RWPE1 (cell line): ENCODE measurements around the gene KLF13.
A peak's percentile ranks its signal among the peaks of the same experiment; 100 is the strongest.

Experiments used
- CTCF ChIA-PET: fragments of 350-600 bp; sonication (Branson Sonifier 250); formaldehyde crosslinking; extraction: SDS; loops from one replicate; lab custom pipeline; 2021; lab: Yijun Ruan, JAX
- POLR2A ChIA-PET: fragments of 400-600 bp; formaldehyde crosslinking; extraction: SDS; loops from one replicate; lab custom pipeline; 2020; ENCODE audit warnings: antibody characterized with exemption; ENCODE audit not compliant: low non-redundant PET; lab: Yijun Ruan, JAX
- DNase-seq: peaks from one replicate; pipeline ENCODE4 v3.0.0; 2012; ENCODE audit warnings: low spot score
- H3K27ac ChIP-seq: fragments of 450-650 bp; 2 replicates; pipeline ENCODE4 v1.5.1; 2017
- CTCF ChIP-seq: fragments of 450-650 bp; conservative IDR thresholded peaks from 2 replicates; pipeline ENCODE4 v1.5.1; 2017; ENCODE audit warnings: low read depth, mild to moderate bottlenecking

KLF13 gene

GRCh38 chr15:31366169-31366734 is 39.6 kb downstream of the KLF13 start:
- ChIA-PET CTCF (interaction anchor here (0.6 to 1.3 kb wide), 9 partner anchors 18 to 127 kb away, joined by 3 to 6 read pairs (median 3); no protein-coding TSS in a partner anchor), POLR2A (interaction anchor here (2.4 kb wide), 1 partner anchor 40 kb away, joined by 6 read pairs; the partner anchor contains the start of gene KLF13)
- no peak for DNase-seq
- no peak; the same call in 1 of the 2 replicates for TF ChIP-seq CTCF
- peak overlapping the region; percentile 96 for H3K27ac ChIP-seq

DNA sequence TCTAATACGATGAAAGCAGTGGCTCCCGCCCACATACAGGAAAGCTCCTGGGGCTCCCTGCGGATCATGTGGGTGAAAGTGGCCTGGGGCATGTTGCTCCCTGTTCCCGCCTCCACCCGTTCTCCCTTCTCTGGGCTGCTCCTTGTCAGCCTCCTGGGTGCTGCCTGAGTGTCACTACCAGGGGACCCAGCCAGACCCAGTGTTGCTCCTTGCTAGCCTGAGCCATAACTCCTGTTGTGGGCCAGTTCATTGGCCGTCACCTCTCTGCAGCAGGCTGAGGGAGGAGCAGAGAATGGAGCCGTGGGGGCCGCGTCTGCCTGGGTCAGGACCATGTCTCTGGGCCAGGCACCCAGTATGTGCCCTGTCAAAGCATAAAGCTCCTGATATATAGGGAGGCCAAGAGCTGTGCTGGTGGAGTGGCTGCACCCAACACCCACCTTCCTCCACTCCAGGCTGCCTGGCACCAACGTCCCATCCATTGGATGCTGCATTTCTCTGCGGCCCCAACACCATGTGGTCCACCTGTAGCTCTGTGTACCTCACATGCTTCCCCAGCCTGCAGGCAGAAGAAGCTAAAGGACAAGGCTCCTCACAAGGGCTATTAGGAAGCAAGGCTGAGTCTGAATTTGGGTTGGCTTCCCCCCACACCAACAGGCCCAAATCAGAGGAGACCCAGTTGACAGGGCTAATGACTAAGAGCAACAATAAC is 40.5 kb downstream of the KLF13 start:
- peak overlapping the region; percentile 96 for H3K27ac ChIP-seq
- DNase-seq: no peak
- ChIA-PET CTCF (interaction anchor here (0.7 to 1.1 kb wide), 2 partner anchors 77 to 122 kb away, joined by 3 read pairs; no protein-coding TSS in a partner anchor), POLR2A (no interaction called here)
- no peak for TF ChIP-seq CTCF

DNA sequence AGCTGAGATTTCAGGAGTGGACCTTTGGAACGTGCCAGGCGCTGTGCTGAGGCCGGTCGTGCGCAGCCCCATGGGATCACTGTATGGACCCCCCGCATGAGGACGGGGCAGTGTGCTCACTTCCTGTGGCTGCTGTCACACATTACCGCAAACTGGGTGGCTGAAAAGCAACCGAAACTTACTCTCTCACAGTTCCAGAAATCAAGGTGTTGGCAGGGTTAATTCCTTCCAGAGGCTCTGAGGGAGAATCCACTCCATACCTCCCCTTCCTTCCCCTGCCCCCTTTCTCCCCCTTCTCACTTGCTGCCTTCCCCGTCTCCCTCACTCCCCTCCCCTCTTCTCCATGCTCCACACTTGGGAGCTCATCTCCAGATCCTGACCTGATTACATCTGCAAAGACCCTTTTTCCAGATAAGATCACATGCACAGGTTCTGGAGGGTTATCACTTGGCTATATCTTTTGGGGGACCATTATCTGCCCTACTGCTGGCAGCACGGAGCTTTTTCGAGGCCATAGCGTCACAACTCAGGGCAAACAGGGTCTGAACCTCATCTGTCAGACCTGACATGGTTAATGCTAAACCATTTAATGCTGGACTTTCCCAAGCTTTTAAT is 41.2 kb downstream of the KLF13 start:
- no peak for TF ChIP-seq CTCF
- POLR2A ChIA-PET: no interaction called here
- peak overlapping the region; percentile 96 for H3K27ac ChIP-seq
- CTCF ChIA-PET: interaction anchor here (0.7 kb wide), 1 partner anchor 121 kb away, joined by 3 read pairs; no protein-coding TSS in a partner anchor
- no peak for DNase-seq

DNA sequence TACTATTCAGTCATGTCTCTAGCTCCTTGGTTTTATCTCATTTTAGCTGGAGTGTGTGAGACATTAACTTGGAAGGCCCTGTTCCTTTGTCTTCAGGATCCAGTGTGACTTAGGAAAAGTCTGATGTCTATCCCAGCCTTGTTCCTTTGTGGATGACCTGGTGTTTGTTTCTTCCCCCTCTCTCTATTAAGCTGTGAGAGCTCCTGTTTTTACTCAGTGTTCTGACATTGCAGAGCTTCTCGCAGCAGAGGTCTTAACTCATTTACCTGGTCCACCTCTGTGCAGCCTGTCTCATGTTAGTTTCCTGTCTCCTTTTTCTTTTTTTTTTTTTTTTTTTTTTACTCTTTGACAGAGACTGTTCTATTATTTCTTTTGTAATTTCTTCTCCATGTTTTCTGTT is 43.1 kb downstream of the KLF13 start:
- CTCF ChIA-PET: interaction anchor here (0.5 to 0.6 kb wide), 2 partner anchors 309 to 604 kb away, joined by 3 to 4 read pairs; no protein-coding TSS in a partner anchor
- no peak for DNase-seq
- TF ChIP-seq CTCF: no peak
- POLR2A ChIA-PET: interaction anchor here (1.0 kb wide), 1 partner anchor 43 kb away, joined by 3 read pairs; the partner anchor contains the start of gene KLF13
- H3K27ac ChIP-seq: no peak overlapping the region

DNA sequence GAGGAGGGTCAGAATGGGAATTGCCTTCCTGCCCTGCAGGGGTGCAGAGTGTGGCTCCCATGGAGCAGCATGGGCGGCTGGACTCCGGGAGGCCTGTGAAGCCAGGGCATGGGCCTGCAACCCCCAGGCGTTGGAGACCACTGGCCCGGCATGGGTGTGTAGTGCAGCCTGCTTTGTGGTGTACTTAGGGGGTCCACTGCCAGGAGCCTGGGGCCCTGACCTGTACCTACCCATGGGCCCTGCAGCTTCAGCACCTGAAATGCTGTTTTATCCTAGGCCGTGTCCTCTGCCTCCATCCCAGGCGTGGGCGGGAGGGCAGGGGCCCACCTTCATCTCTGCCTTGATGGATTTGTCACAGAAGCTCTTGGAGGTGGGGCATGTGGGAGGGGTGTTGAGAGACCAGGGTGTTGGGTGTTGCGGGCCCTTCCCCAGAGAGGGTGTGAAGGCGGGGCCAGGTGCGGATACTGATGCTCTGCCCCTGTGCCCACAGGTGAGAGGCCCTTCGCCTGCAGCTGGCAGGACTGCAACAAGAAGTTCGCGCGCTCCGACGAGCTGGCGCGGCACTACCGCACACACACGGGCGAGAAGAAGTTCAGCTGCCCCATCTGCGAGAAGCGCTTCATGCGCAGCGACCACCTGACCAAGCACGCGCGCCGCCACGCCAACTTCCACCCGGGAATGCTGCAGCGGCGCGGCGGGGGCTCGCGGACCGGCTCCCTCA is 45.0 kb downstream of the KLF13 start:
- DNase-seq: no peak
- CTCF ChIA-PET: no interaction called here
- no peak for TF ChIP-seq CTCF
- H3K27ac ChIP-seq: peak overlapping the region; percentile 87
- POLR2A ChIA-PET: no interaction called here

DNA sequence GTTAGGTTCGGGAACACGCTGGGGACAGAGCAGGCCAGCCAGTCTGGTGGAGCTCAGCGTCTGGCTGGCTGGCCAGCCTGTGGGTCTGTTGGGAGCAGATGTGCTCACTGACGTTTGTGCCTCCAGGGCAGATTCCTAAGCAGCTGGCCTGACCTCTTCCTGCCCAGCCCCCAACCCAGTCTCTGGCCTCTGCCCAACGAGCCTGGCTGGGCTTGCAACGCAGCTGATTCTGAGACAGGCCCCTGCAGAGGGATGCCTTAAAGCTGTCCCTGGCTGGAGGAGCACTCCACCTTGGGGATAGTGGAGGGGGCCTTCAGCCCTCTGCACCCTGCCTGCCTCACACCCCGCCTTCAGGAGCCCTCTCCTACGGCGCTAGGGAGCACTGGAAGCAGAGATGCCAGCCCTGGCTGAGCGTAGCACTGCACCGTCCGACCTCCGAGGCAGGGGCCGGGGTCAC is 46.0 kb downstream of the KLF13 start:
- no peak for TF ChIP-seq CTCF
- ChIA-PET CTCF (no interaction called here), POLR2A (no interaction called here)
- peak overlapping the region; percentile 87 for H3K27ac ChIP-seq
- peak; percentile 92 for DNase-seq
